Adrenal gland (tissue), 12 donors: Measurements from ENCODE around the gene LSAMP. TPM values are rescaled to one million over a fixed set of nuclear protein-coding genes. Genes with fewer than 3 reads are reported as not detected.

Experiments
- DNase-seq, 7 donors: peaks; one replicate each; pipeline ENCODE4 v3.0.0-alpha.2; 2019 to 2020
- H3K27ac ChIP-seq, 5 donors: fragments of 200-600 bp; sonication (generic) in 4 of 5; 1 replicate in 3 of 5; 2 replicates in 2 of 5; pipeline versions ENCODE4 v1.5.1 to v1.8.0; 2016 to 2020; ENCODE audit warnings: mild to moderate bottlenecking in 1 of 5
- H3K27me3 ChIP-seq: fragments of 200-600 bp; 2 replicates; pipeline ENCODE4 v1.8.0; 2021
- H3K36me3 ChIP-seq, 2 donors: fragments of 200-600 bp; replicated peaks in 1 of 2; 1 replicate in 1 of 2; 2 replicates in 1 of 2; pipeline versions ENCODE4 v1.5.1 to v1.8.0; 2018 to 2022
- H3K4me1 ChIP-seq, 2 donors: fragments of 200-600 bp; replicated peaks in 1 of 2; 1 replicate in 1 of 2; 2 replicates in 1 of 2; pipeline versions ENCODE4 v1.5.1 to v1.8.0; 2018 to 2021
- H3K4me3 ChIP-seq, 4 donors: fragments of 200-600 bp; sonication (generic) in 3 of 4; one replicate each; pipeline ENCODE4 v1.5.1; 2016 to 2018
- H3K9me3 ChIP-seq, 3 donors: fragments of 200-600 bp; sonication (generic) in 1 of 3; replicated peaks in 1 of 3; 1 replicate in 2 of 3; 2 replicates in 1 of 3; pipeline versions ENCODE4 v1.5.1 to v1.8.0; 2016 to 2021
- POLR2A ChIP-seq, 2 donors: fragments of 450-650 bp; IDR thresholded peaks; one replicate each; pipeline ENCODE4 v1.6.1; 2017; ENCODE audit warnings: antibody characterized with exemption in 2 of 2, mild to moderate bottlenecking in 2 of 2, moderate library complexity in 1 of 2
- WGBS, 4 donors: extraction: QIAGEN DNeasy Blood & Tissue Kit in 2 of 4; methylation state at CpG; one replicate each; pipeline versions ENCODE4 v1.1.5 to v1.1.7; 2013 to 2017; 5-methylcytosine and 5-hydroxymethylcytosine counted together
- intact Hi-C, 2 donors: fragments of 100-400 bp; cut with DNase I; formaldehyde crosslinking; loops; one replicate each; pipeline versions ENCODE4 v1.14.1 to v1.15.0; 2022 to 2023
- polyA plus RNA-seq, 3 donors: library from polyadenylated mRNA; stranded (reverse); fragments of 200-250 nt in 2 of 3; fragments of 350-450 nt in 1 of 3; fragmentation: Illumina TruSeq in 1 of 3; extraction: RNeasy Lipid Tissue Mini Kit (QIAGEN cat#74804) in 1 of 3; gene quantifications; one replicate each; pipeline ENCODE4 v1.2.3, GENCODE V29; 2013 to 2014
- total RNA-seq, 9 donors: library from RNA; depleted of rRNA in 4 of 9; stranded (reverse); fragments of >200 nt in 4 of 9; fragments of 120-200 nt in 1 of 9; fragmentation: NEBNext Ultra II Directional in 1 of 9; extraction: Animal tissue kit (Norgen Biotek cat#: 25700) in 1 of 9; gene quantifications; one replicate each; pipeline versions ENCODE4 v1.1.0 to v1.2.4, GENCODE V29; 2013 to 2023
- TF ChIP-seq, protein P1 (sequence below), 6 experiments: fragments of 450-650 bp in 4 of 6; fragments of 200-600 bp in 2 of 6; sonication (generic) in 1 of 6; IDR thresholded peaks; 1 replicate in 5 of 6; 2 replicates in 1 of 6; pipeline versions ENCODE4 v1.5.1 to v1.8.0; 2016 to 2021; ENCODE audit warnings: antibody characterized with exemption in 6 of 6, mild to moderate bottlenecking in 2 of 6, moderate library complexity in 1 of 6
- donor health status: healthy with polysubstance abuse.
- donor health status: Bipolar disorder and iron deficiency.
- donor health status: DM: yes; HTN: yes; CAD: no.
- donor health status: DM: no; HTN: no; CAD: no.
- donor health status: DM: no; HTN: no; CAD: no.
- donor health status: DM: yes; HTN: yes; CAD: no.

LSAMP gene
- total and polyA plus RNA-seq, 12 donors: 5.8 to 53.5 (median 24.3) TPM

DNA sequence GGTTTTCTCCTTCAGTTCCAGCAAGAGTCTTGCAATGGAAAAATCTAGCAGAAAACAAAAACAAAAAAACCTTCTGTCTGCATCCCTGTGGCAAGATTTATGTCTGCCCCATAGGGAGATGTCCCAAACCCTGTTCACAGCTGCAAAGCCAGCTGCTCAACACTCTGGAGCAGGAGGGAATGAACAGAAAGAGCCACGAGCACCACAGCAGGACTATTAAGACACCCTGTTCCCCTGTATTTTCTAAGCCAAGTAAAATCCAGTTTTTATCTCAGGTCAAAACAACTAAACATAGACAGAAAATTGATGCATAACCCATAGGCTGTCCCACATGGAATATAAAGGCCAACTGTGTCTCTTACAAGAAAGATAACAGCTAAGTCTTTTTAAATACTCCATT is 357.9 kb downstream of the LSAMP start:
- no peak for DNase-seq
- Histone ChIP-seq H3K9me3 (no peaks in the 10 kb centered on the region), H3K4me3 (no peak overlapping the region), H3K36me3 (no peaks in the 10 kb centered on the region), H3K27me3 (no peaks in the 10 kb centered on the region), H3K4me1 (no peaks in the 10 kb centered on the region), H3K27ac (no peak overlapping the region)
- WGBS, 4 donors: 31 to 65% (median 62%) methylated on average over 1 of the region's 1 CpG
- TF ChIP-seq POLR2A (IDR thresholded peaks at IDR 0.05): no peak
- TF ChIP-seq, protein P1, sequence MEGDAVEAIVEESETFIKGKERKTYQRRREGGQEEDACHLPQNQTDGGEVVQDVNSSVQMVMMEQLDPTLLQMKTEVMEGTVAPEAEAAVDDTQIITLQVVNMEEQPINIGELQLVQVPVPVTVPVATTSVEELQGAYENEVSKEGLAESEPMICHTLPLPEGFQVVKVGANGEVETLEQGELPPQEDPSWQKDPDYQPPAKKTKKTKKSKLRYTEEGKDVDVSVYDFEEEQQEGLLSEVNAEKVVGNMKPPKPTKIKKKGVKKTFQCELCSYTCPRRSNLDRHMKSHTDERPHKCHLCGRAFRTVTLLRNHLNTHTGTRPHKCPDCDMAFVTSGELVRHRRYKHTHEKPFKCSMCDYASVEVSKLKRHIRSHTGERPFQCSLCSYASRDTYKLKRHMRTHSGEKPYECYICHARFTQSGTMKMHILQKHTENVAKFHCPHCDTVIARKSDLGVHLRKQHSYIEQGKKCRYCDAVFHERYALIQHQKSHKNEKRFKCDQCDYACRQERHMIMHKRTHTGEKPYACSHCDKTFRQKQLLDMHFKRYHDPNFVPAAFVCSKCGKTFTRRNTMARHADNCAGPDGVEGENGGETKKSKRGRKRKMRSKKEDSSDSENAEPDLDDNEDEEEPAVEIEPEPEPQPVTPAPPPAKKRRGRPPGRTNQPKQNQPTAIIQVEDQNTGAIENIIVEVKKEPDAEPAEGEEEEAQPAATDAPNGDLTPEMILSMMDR (IDR thresholded peaks at IDR 0.05): no peak
- intact Hi-C loops: no loop called here

DNA sequence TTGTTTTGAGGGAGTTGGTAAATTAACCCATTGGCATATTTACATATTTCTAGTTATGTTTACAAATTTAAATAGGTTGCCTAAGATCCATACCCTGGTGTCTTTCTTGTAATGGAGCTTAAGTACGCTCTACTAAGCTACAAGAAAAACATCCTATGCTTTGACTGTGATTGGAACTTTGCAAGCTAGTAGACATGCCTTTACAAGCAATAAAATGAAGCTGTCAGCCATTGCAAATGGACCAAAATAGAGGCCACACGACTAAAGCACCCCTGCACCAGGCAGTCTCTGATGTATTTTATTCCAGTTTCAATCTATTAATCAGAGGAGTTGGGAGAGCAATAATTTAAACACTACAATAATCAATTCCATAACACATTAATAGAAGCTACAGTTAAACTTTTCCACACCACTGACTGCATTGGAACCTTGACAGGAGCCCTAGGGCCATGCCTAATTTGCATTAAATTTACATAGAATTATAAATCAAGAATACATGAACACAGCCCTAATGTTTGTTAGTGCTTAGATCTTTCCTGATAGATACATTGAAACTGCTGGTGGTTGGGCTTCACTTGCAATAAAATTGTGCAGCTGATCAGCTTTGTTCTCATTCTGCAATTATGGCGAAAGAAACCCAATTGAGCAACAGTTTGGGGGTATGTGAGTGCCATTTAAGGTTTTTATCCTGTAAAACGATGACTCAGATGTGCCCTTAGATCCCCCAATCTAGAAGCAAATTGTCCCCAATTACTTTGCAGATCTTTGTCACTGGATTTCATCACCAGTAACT is 360.1 kb downstream of the LSAMP start:
- Histone ChIP-seq H3K4me1 (no peaks in the 10 kb centered on the region), H3K4me3 (no peak overlapping the region), H3K27me3 (no peaks in the 10 kb centered on the region), H3K36me3 (no peaks in the 10 kb centered on the region), H3K9me3 (no peaks in the 10 kb centered on the region), H3K27ac (no peak overlapping the region)
- WGBS, 4 donors: 72 to 84% (median 81%) methylated on average over 4 of the region's 4 CpGs
- TF ChIP-seq, protein P1 (IDR thresholded peaks at IDR 0.05): no peak
- no peak for TF ChIP-seq POLR2A (IDR thresholded peaks at IDR 0.05)
- intact Hi-C loops: no loop called here
- DNase-seq: no peak

GRCh38 chr3:116083683-116084082 is 361.6 kb downstream of the LSAMP start:
- DNase-seq: no peak
- Histone ChIP-seq H3K36me3 (no peaks in the 10 kb centered on the region), H3K4me1 (no peaks in the 10 kb centered on the region), H3K27me3 (no peaks in the 10 kb centered on the region), H3K27ac (no peak overlapping the region), H3K9me3 (no peaks in the 10 kb centered on the region), H3K4me3 (no peak overlapping the region)
- no peak for TF ChIP-seq POLR2A (IDR thresholded peaks at IDR 0.05)
- TF ChIP-seq, protein P1 (IDR thresholded peaks at IDR 0.05): no peak
- intact Hi-C loops: no loop called here
- 75 to 94% (median 86%) methylated on average over 2 of the region's 2 CpGs for WGBS, 4 donors

GRCh38 chr3:116078561-116078960 is 366.7 kb downstream of the LSAMP start:
- H3K9me3 ChIP-seq: no peaks in the 10 kb centered on the region
- no peak overlapping the region for H3K4me3 ChIP-seq
- H3K27ac ChIP-seq: no peak overlapping the region
- intact Hi-C loops: no loop called here
- WGBS, 4 donors: 91 to 93% (median 92%) methylated on average over 7 of the region's 7 CpGs
- DNase-seq: no peak
- no peaks in the 10 kb centered on the region for H3K27me3 ChIP-seq
- TF ChIP-seq, protein P1 (IDR thresholded peaks at IDR 0.05): no peak
- TF ChIP-seq POLR2A (IDR thresholded peaks at IDR 0.05): no peak
- no peaks in the 10 kb centered on the region for H3K4me1 ChIP-seq
- no peaks in the 10 kb centered on the region for H3K36me3 ChIP-seq
